ENCODE results near the gene SLC35A1. TPM values are rescaled to one million over a fixed set of nuclear protein-coding genes. Genes with fewer than 3 reads are reported as not detected.

SLC35A1 gene
- total RNA-seq, 4 donors from 2014 or later: 14.5 to 19.9 (median 16.1) TPM

- TF ChIP-seq POLR2A (IDR thresholded peaks at IDR 0.05) (no peak), EP300 (IDR thresholded peaks at IDR 0.05) (no peak), CTCF (IDR thresholded peaks at IDR 0.05) (no peak), POLR2AphosphoS5 (IDR thresholded peaks at IDR 0.05) (no peak)
- Histone ChIP-seq H3K4me3 (no peak overlapping the region), H3K27ac (no peak overlapping the region), H3K36me3 (peaks cover 0 to 29% of the 10 kb centered on the region in 2 donors), H3K27me3 (no peaks in the 10 kb centered on the region), H3K9me3 (no peaks in the 10 kb centered on the region), H3K4me1 (no peaks in the 10 kb centered on the region)
- WGBS, 2 donors (ENCODE audit: low coverage in 1 of 2): 85 to 87% methylated on average over 6 to 8 of the region's 8 CpGs
- no peak for ATAC-seq
Observed at GRCh38 chr6:87494761-87495422, 22.1 kb downstream of the SLC35A1 start.

GRCh38 chr6:87498048-87498447 is 25.3 kb downstream of the SLC35A1 start:
- Histone ChIP-seq H3K4me1 (no peaks in the 10 kb centered on the region), H3K27ac (no peak overlapping the region), H3K4me3 (no peak overlapping the region), H3K36me3 (peaks cover 0 to 41% of the 10 kb centered on the region in 2 donors), H3K27me3 (no peaks in the 10 kb centered on the region), H3K9me3 (no peaks in the 10 kb centered on the region)
- TF ChIP-seq POLR2AphosphoS5 (IDR thresholded peaks at IDR 0.05) (no peak), CTCF (IDR thresholded peaks at IDR 0.05) (no peak), POLR2A (IDR thresholded peaks at IDR 0.05) (no peak), EP300 (IDR thresholded peaks at IDR 0.05) (no peak)
- ATAC-seq: no peak

GRCh38 chr6:87501809-87502572 is 29.2 kb downstream of the SLC35A1 start:
- Histone ChIP-seq H3K4me3 (no peak overlapping the region), H3K4me1 (no peaks in the 10 kb centered on the region), H3K9me3 (no peaks in the 10 kb centered on the region), H3K27me3 (no peaks in the 10 kb centered on the region), H3K27ac (no peak overlapping the region), H3K36me3 (peaks cover 0 to 44% of the 10 kb centered on the region in 2 donors)
- 87 to 95% methylated on average over 6 of the region's 6 CpGs for WGBS, 2 donors (ENCODE audit: low coverage in 1 of 2)
- TF ChIP-seq POLR2AphosphoS5 (IDR thresholded peaks at IDR 0.05) (no peak), CTCF (IDR thresholded peaks at IDR 0.05) (no peak), POLR2A (IDR thresholded peaks at IDR 0.05) (no peak), EP300 (IDR thresholded peaks at IDR 0.05) (no peak)
- no peak for ATAC-seq

GRCh38 chr6:87504441-87504840 is 31.7 kb downstream of the SLC35A1 start:
- WGBS, 2 donors (ENCODE audit: low coverage in 1 of 2): 7 to 25% methylated on average over 1 of the region's 1 CpG
- Histone ChIP-seq H3K27ac (no peak overlapping the region), H3K36me3 (peaks cover 0 to 56% of the 10 kb centered on the region in 2 donors), H3K9me3 (no peaks in the 10 kb centered on the region), H3K4me3 (no peak overlapping the region), H3K4me1 (no peaks in the 10 kb centered on the region), H3K27me3 (no peaks in the 10 kb centered on the region)
- TF ChIP-seq POLR2A (IDR thresholded peaks at IDR 0.05) (no peak), POLR2AphosphoS5 (IDR thresholded peaks at IDR 0.05) (no peak), CTCF (IDR thresholded peaks at IDR 0.05) (no peak), EP300 (IDR thresholded peaks at IDR 0.05) (no peak)
- peak; percentile 43 for ATAC-seq

- WGBS, 2 donors (ENCODE audit: low coverage in 1 of 2): 64% methylated on average over 2 of the region's 2 CpGs
- H3K36me3 ChIP-seq: peaks cover 3 to 96% of the 10 kb centered on the region in 2 donors
- TF ChIP-seq POLR2A (IDR thresholded peaks at IDR 0.05) (no peak), EP300 (IDR thresholded peaks at IDR 0.05) (no peak), POLR2AphosphoS5 (IDR thresholded peaks at IDR 0.05) (no peak), CTCF (IDR thresholded peaks at IDR 0.05) (no peak)
Observed at GRCh38 chr6:87514831-87515230, 42.1 kb downstream of the SLC35A1 start.

More at GRCh38 chr6:87514831-87515230, 42.1 kb downstream of the SLC35A1 start:
- no peak for ATAC-seq
- Histone ChIP-seq H3K27ac (no peak overlapping the region), H3K4me1 (no peaks in the 10 kb centered on the region), H3K4me3 (no peak overlapping the region), H3K27me3 (no peaks in the 10 kb centered on the region), H3K9me3 (no peaks in the 10 kb centered on the region)
